ENCODE data around the gene AADAC. TPM values are rescaled to one million over a fixed set of nuclear protein-coding genes. Genes with fewer than 3 reads are reported as not detected.
"Not testable (repeated sequence)": the region's sequence is repeated elsewhere in the genome, so short reads cannot be mapped to it uniquely, and the experiment has no call there.

Gene AADAC
- total RNA-seq, 4 donors from 2014 or later: not detected

DNA sequence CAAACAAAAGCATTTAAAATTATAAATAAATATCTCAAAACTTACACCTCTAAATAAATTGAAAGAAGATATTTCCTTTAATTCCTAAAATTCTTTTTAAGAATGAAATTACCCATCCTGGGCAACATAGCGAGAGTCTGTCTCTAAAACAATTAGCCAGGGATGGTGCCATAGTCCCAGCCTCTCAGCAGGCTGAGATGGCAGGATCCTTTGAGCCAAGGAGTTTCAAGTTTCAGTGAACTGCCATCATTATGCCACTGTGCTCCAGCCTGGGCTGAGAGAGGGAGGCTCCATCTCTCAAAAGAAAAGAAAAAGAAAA is 25.4 kb downstream of the AADAC start:
- intact Hi-C loops (cut with DNase I): loop anchor here (5.0 kb wide), 2 partner anchors 372 to 397 kb away; no protein-coding TSS in a partner anchor
- no peaks in the 10 kb centered on the region for H3K36me3 ChIP-seq
- no peaks in the 10 kb centered on the region for H3K27me3 ChIP-seq
- 86 to 95% methylated on average over 1 of the region's 1 CpG for WGBS, 2 donors
- H3K9me3 ChIP-seq: no peaks in the 10 kb centered on the region
- H3K27ac ChIP-seq: no peak overlapping the region
- TF ChIP-seq CTCF (IDR thresholded peaks at IDR 0.05) (no peak), POLR2A (IDR thresholded peaks at IDR 0.05) (no peak)
- H3K4me3 ChIP-seq (replicated peaks in 1 of 3): no peak overlapping the region
- peaks cover 0 to 11% of the 10 kb centered on the region in 2 donors for H3K4me1 ChIP-seq
- DNase-seq: no peak

DNA sequence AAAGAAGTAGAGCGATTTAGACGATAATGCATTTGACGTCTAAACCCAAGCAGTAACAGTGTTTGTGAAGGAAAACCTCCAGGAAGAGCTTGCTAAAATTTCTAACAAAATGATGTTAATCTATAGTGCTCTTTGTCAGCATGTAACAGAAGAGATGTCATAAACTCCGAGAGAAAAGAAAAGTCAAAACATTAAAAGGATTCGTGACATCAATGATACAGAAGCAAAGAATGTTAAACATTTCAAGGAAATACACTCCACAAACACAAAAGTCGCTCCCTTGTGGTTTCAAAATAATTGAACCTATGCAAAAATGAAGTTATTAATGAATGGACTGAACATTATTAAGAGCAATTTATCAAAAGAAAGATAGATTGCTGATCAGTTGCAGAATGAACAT is 27.9 kb downstream of the AADAC start:
- Histone ChIP-seq H3K27ac (no peak overlapping the region), H3K27me3 (no peaks in the 10 kb centered on the region), H3K9me3 (no peaks in the 10 kb centered on the region), H3K4me3 (replicated peaks in 1 of 3) (no peak overlapping the region), H3K36me3 (no peaks in the 10 kb centered on the region), H3K4me1 (peaks cover 0 to 4% of the 10 kb centered on the region in 2 donors)
- TF ChIP-seq CTCF (IDR thresholded peaks at IDR 0.05) (no peak), POLR2A (IDR thresholded peaks at IDR 0.05) (no peak)
- DNase-seq: no peak
- 82 to 86% methylated on average over 6 of the region's 6 CpGs for WGBS, 2 donors
- intact Hi-C loops (cut with DNase I): no loop called here

- intact Hi-C loops (cut with DNase I): no loop called here
- TF ChIP-seq CTCF (IDR thresholded peaks at IDR 0.05) (no peak), POLR2A (IDR thresholded peaks at IDR 0.05) (no peak)
- DNase-seq: no peak
- H3K36me3 ChIP-seq: no peaks in the 10 kb centered on the region
- 36 to 45% methylated on average over 1 of the region's 1 CpG for WGBS, 2 donors
- H3K27ac ChIP-seq: no peak overlapping the region
- H3K4me1 ChIP-seq: no peaks in the 10 kb centered on the region
- H3K9me3 ChIP-seq: no peaks in the 10 kb centered on the region
- H3K27me3 ChIP-seq: no peaks in the 10 kb centered on the region
- no peak overlapping the region for H3K4me3 ChIP-seq (replicated peaks in 1 of 3)
These were observed 29.4 kb downstream of the AADAC start for GRCh38 chr3:151843275-151843674.

- Histone ChIP-seq H3K36me3 (no peaks in the 10 kb centered on the region), H3K27ac (no peak overlapping the region), H3K9me3 (no peaks in the 10 kb centered on the region), H3K4me3 (replicated peaks in 1 of 3) (no peak overlapping the region), H3K4me1 (no peaks in the 10 kb centered on the region), H3K27me3 (no peaks in the 10 kb centered on the region)
- TF ChIP-seq POLR2A (IDR thresholded peaks at IDR 0.05) (no peak), CTCF (IDR thresholded peaks at IDR 0.05) (no peak)
- intact Hi-C loops (cut with DNase I): no loop called here
- WGBS, 2 donors: 76 to 77% methylated on average over 3 of the region's 3 CpGs
- no peak for DNase-seq
These were observed 31.5 kb downstream of the AADAC start for GRCh38 chr3:151845306-151845905.

GRCh38 chr3:151850065-151850464 is 36.1 kb downstream of the AADAC start:
- H3K4me3 ChIP-seq (replicated peaks in 1 of 3); H3K27ac ChIP-seq; H3K4me1 ChIP-seq; H3K9me3 ChIP-seq; H3K27me3 ChIP-seq; DNase-seq; H3K36me3 ChIP-seq; intact Hi-C loops (cut with DNase I): not testable (repeated sequence)
- WGBS, 2 donors: 82 to 84% methylated on average over 2 of the region's 2 CpGs
